ENCODE data around the gene ICA1. TPM values are rescaled to one million over a fixed set of nuclear protein-coding genes. Genes with fewer than 3 reads are reported as not detected.

Gene ICA1
- total and polyA plus RNA-seq, 2 of the 4 experiments (the other 2 are of a cell fraction) = not detected

DNA sequence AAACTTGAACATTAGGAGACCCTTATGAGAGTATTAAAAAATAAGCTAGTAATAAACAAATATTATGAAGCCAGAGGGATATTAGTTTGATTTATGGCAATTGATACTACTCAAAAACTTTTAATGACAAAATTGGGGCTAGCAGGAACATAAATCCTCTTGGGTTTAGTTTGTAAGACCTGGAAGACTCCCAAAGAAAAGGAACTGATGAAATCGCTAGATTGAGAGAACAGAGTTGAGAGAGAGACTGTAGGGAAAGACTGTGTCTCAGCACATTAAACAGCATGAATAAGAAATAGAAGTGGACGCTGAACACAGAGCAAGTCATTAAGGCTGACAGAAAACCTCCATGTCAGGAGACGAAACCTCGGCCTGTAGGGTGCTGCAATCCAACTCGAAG is 56.4 kb downstream of the ICA1 start:
- no peak for DNase-seq
- TF ChIP-seq POLR2A (IDR thresholded peaks at IDR 0.05; ENCODE audit: low read depth, low read length) = no peak
- no peak for TF ChIP-seq NFE2L2 (IDR thresholded peaks at IDR 0.05; ENCODE audit: low read depth, low read length)
- no peak for TF ChIP-seq MAZ (IDR thresholded peaks at IDR 0.05; ENCODE audit: borderline replicate concordance, low read depth, low read length)
- TF ChIP-seq CEBPB (IDR thresholded peaks at IDR 0.05; ENCODE audit: low read depth, low read length) = no peak
- TF ChIP-seq MXI1 (IDR thresholded peaks at IDR 0.05; ENCODE audit: borderline replicate concordance, low read depth, low read length) = no peak
- no peak for TF ChIP-seq BHLHE40 (IDR thresholded peaks at IDR 0.05; ENCODE audit: low read depth, low read length)
- no peak for TF ChIP-seq CTCF (conservative IDR thresholded peaks at IDR 0.05; ENCODE audit: low read depth, low read length)
- TF ChIP-seq CHD1 (IDR thresholded peaks at IDR 0.05; ENCODE audit: low read depth, low read length) = no peak
- no peak for TF ChIP-seq FOS (IDR thresholded peaks at IDR 0.05; ENCODE audit: low read depth, low read length)
- TF ChIP-seq MAFK (IDR thresholded peaks at IDR 0.05; ENCODE audit: low read depth, low read length) = no peak
- TF ChIP-seq ELK1 (IDR thresholded peaks at IDR 0.05; ENCODE audit: borderline replicate concordance, low read depth, low read length) = no peak
- no peak for TF ChIP-seq SMC3 (IDR thresholded peaks at IDR 0.05; ENCODE audit: low read depth, low read length)
- TF ChIP-seq, protein P1, sequence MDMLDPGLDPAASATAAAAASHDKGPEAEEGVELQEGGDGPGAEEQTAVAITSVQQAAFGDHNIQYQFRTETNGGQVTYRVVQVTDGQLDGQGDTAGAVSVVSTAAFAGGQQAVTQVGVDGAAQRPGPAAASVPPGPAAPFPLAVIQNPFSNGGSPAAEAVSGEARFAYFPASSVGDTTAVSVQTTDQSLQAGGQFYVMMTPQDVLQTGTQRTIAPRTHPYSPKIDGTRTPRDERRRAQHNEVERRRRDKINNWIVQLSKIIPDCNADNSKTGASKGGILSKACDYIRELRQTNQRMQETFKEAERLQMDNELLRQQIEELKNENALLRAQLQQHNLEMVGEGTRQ (IDR thresholded peaks at IDR 0.05; ENCODE audit: low read depth, low read length) = no peak
- TF ChIP-seq RAD21 (IDR thresholded peaks at IDR 0.05; ENCODE audit: low read length) = no peak
- TF ChIP-seq RFX5 (IDR thresholded peaks at IDR 0.05; ENCODE audit: low read depth, low read length) = no peak
- no peak for TF ChIP-seq RCOR1 (IDR thresholded peaks at IDR 0.05; ENCODE audit: insufficient replicate concordance, low read length)

More for the DNA sequence above, 56.4 kb downstream of the ICA1 start:
- CTCF ChIA-PET = interaction anchor here (0.6 to 1.1 kb wide), 2 partner anchors 85 to 120 kb away, joined by 3 to 4 read pairs; no protein-coding TSS in a partner anchor
- Histone ChIP-seq H3K79me1 (ENCODE audit: low read depth in 1 of 2, low read length in 2 of 2) (no peaks in the 10 kb centered on the region), H3K4me2 (ENCODE audit: low read depth, low read length) (no peak overlapping the region), H3K9me1 (ENCODE audit: insufficient read depth, low read length) (no peaks in the 10 kb centered on the region), H3K36me3 (ENCODE audit: control insufficient read depth, insufficient read depth, low read length) (no peaks in the 10 kb centered on the region), H3K4me1 (ENCODE audit: control insufficient read depth, insufficient read depth, low read length) (no peaks in the 10 kb centered on the region), H3K27me3 (ENCODE audit: control insufficient read depth, insufficient read depth, low read length) (peaks cover 5% of the 10 kb centered on the region; the same call in 1 of the 2 replicates), H4K20me1 (ENCODE audit: insufficient read depth, low read length) (no peaks in the 10 kb centered on the region), H3K4me3 (ENCODE audit: insufficient read depth, low read depth, low read length) (no peak overlapping the region), H2AK9ac (replicated peaks; ENCODE audit: low read depth, low read length, poor library complexity) (no peak overlapping the region), H4K8ac (ENCODE audit: low read depth in 2 of 2, low read length in 2 of 2) (no peak overlapping the region), H3K9me3 (ENCODE audit: control insufficient read depth, insufficient read depth, low read length) (no peaks in the 10 kb centered on the region), H3K9ac (ENCODE audit: low read depth, low read length) (no peak overlapping the region), H2BK20ac (ENCODE audit: low read depth, low read length) (no peak overlapping the region), H2AK5ac (ENCODE audit: low read depth, low read length) (no peak overlapping the region), H2BK15ac (ENCODE audit: low read depth, low read length) (no peak overlapping the region), H4K5ac (ENCODE audit: low read depth, low read length) (no peak overlapping the region), H2BK5ac (ENCODE audit: low read depth, low read length, poor library complexity, severe bottlenecking) (no peak overlapping the region), H3K23ac (ENCODE audit: low read depth, low read length) (no peak overlapping the region), H3K56ac (ENCODE audit: extremely low read depth, insufficient read depth, low read length) (no peak overlapping the region), H2BK120ac (ENCODE audit: low read depth, low read length) (no peak overlapping the region), H3K4ac (ENCODE audit: low read depth, low read length) (no peak overlapping the region), H3K18ac (ENCODE audit: low read depth, low read length) (no peak overlapping the region), H4K91ac (ENCODE audit: insufficient read depth, low read depth, low read length) (no peak overlapping the region), H2AFZ (replicated peaks; ENCODE audit: low read length, poor library complexity) (no peak overlapping the region), H3K27ac (ENCODE audit: insufficient read depth, low read length) (no peak overlapping the region), H3K14ac (replicated peaks; ENCODE audit: low read depth, low read length) (no peak overlapping the region)
- WGBS, 2 experiments (ENCODE audit: extremely low coverage in 2 of 2, insufficient read length in 1 of 2) = no CpG with 5 or more reads among the region's 5 CpGs
- no TSS peak for BruUV-seq (replicated peaks)
- in situ Hi-C loops (cut with MboI; ENCODE audit: low sequenced_read_pairs) = loop anchor here (25.0 kb wide), 2 partner anchors 543 to 1093 kb away; no protein-coding TSS in a partner anchor
- no peak for ATAC-seq (ENCODE audit: low read depth)
- POLR2A ChIA-PET (ENCODE audit: unreplicated experiment) = no interaction called here
- intact Hi-C loops (cut with micrococcal nuclease) = no loop called here
- dilution Hi-C loops (cut with HindIII; ENCODE audit: low sequenced_read_pairs, unreplicated experiment) = no loop called here

Data from IMR-90 (cell line).